Midbrain (tissue), 1 donor: ENCODE measurements around the gene FAM13A.
A peak's percentile ranks its signal among the peaks of the same experiment; 100 is the strongest.
"Not testable (repeated sequence)": the region's sequence is repeated elsewhere in the genome, so short reads cannot be mapped to it uniquely, and the experiment has no call there.

Source experiments
- DNase-seq: peaks from one replicate; lab custom pipeline; 2025; lab: John Stamatoyannopoulos, UW

FAM13A gene

GRCh38 chr4:89056953-89057398 lies at the start of gene FAM13A:
Gene FAM13A (minus strand): TSS chr4:89057185. CDS start chr4:89056964, 221 bp downstream.
- DNase-seq = peak; percentile 80

GRCh38 chr4:89105726-89106125 lies 48.7 kb upstream of the FAM13A start:
- no peak for DNase-seq

- no peak for DNase-seq
These were observed 44.5 kb upstream of the FAM13A start for GRCh38 chr4:89101256-89102161.

- no peak for DNase-seq
These were observed 43.9 kb upstream of the FAM13A start for GRCh38 chr4:89100853-89101252.

GRCh38 chr4:89099471-89099870 lies 42.5 kb upstream of the FAM13A start:
- DNase-seq = no peak

GRCh38 chr4:89099034-89099433 lies 42.0 kb upstream of the FAM13A start:
- no peak for DNase-seq

- DNase-seq = no peak
These were observed 21.3 kb upstream of the FAM13A start for GRCh38 chr4:89078300-89078699.

GRCh38 chr4:89077761-89078160 lies 20.8 kb upstream of the FAM13A start:
- no peak for DNase-seq

- no peak for DNase-seq
These were observed 15.9 kb upstream of the FAM13A start for GRCh38 chr4:89072921-89073320.

GRCh38 chr4:89071311-89071710 lies 14.3 kb upstream of the FAM13A start:
- DNase-seq = no peak

- no peak for DNase-seq
These were observed 13.1 kb upstream of the FAM13A start for GRCh38 chr4:89070041-89070440.

- no peak for DNase-seq
These were observed 12.5 kb upstream of the FAM13A start for GRCh38 chr4:89069481-89069880.

- no peak for DNase-seq
These were observed 10.4 kb upstream of the FAM13A start for GRCh38 chr4:89067417-89067816.

- DNase-seq = no peak
These were observed 7.9 kb upstream of the FAM13A start for GRCh38 chr4:89064848-89065247.

- not testable (repeated sequence) for DNase-seq
These were observed 859 bp upstream of the FAM13A start for GRCh38 chr4:89057844-89058243.

- no peak for DNase-seq
These were observed 563 bp downstream of the FAM13A start for GRCh38 chr4:89056292-89056952.

- DNase-seq = no peak
These were observed 1.6 kb downstream of the FAM13A start for GRCh38 chr4:89055157-89056080.

- DNase-seq = no peak
These were observed 2.4 kb downstream of the FAM13A start for GRCh38 chr4:89054627-89055026.

- DNase-seq = no peak
These were observed 7.1 kb downstream of the FAM13A start for GRCh38 chr4:89049853-89050252.

- DNase-seq = no peak
These were observed 7.9 kb downstream of the FAM13A start for GRCh38 chr4:89048906-89049601.

- DNase-seq = no peak
These were observed 12.7 kb downstream of the FAM13A start for GRCh38 chr4:89044147-89044900.
